Caco-2 (cell line): Measurements from ENCODE around the gene ODF4. TPM values are rescaled to one million over a fixed set of nuclear protein-coding genes. Genes with fewer than 3 reads are reported as not detected.
"Not testable (repeated sequence)": the region's sequence is repeated elsewhere in the genome, so short reads cannot be mapped to it uniquely, and the experiment has no call there.

ENCODE experiments used
- BruUV-seq: library from RNA; stranded (reverse); fragments of 400-500 nt; replicated peaks from 2 replicates; lab custom pipeline; 2021; lab: Mats Ljungman, UMichigan
- CTCF ChIA-PET: fragments of 300-600 bp; sonication (Branson Sonifier 250); formaldehyde crosslinking; loops from one replicate; lab custom pipeline; 2022; ENCODE audit warnings: antibody characterized with exemption; lab: Charles Lee
- POLR2A ChIA-PET: fragments of 300-600 bp; sonication (Branson Sonifier 250); formaldehyde crosslinking; loops from one replicate; lab custom pipeline; 2022; ENCODE audit warnings: antibody characterized with exemption; lab: Charles Lee
- DNase-seq, 2 experiments: peaks; one replicate each; pipeline versions ENCODE4 v3.0.0 to v3.0.0-alpha.2; 2020 to 2022
- H3K27me3 ChIP-seq: replicated peaks from 2 replicates; pipeline ENCODE4 v1.6.0; 2011; ENCODE audit warnings: low read length; ENCODE audit not compliant: control insufficient read depth, insufficient read depth
- H3K36me3 ChIP-seq: 2 replicates; pipeline ENCODE4 v1.5.1; 2011; ENCODE audit warnings: low read length; ENCODE audit not compliant: control insufficient read depth, insufficient read depth
- H3K4me1 ChIP-seq: fragments of 250-450 bp; sonication (Bioruptor Pico); 2 replicates; pipeline ENCODE4 v1.5.1; 2020; ENCODE audit warnings: mild to moderate bottlenecking
- H3K4me3 ChIP-seq: 2 replicates; pipeline ENCODE4 v1.5.1; 2011; ENCODE audit warnings: low read depth, mild to moderate bottlenecking, control low read depth, low read length
- H3K9me3 ChIP-seq: fragments of 250-450 bp; sonication (Bioruptor Pico); 2 replicates; pipeline ENCODE4 v1.5.1; 2020; ENCODE audit warnings: mild to moderate bottlenecking, moderate library complexity
- H3K27ac Mint-ChIP-seq: one replicate; pipeline ENCODE4 v1.8.0; 2022; ENCODE audit warnings: mixed read lengths; ENCODE audit not compliant: unreplicated experiment
- H3K27me3 Mint-ChIP-seq: one replicate; pipeline ENCODE4 v1.8.0; 2022; ENCODE audit warnings: mixed read lengths; ENCODE audit not compliant: insufficient read depth, unreplicated experiment
- H3K36me3 Mint-ChIP-seq: one replicate; pipeline ENCODE4 v1.8.0; 2022; ENCODE audit warnings: mild to moderate bottlenecking, mixed read lengths; ENCODE audit not compliant: insufficient read depth, unreplicated experiment
- H3K4me1 Mint-ChIP-seq: one replicate; pipeline ENCODE4 v1.8.0; 2022; ENCODE audit warnings: low read depth, mixed read lengths; ENCODE audit not compliant: unreplicated experiment
- H3K4me3 Mint-ChIP-seq: one replicate; pipeline ENCODE4 v1.8.0; 2022; ENCODE audit warnings: mild to moderate bottlenecking, moderate library complexity, mixed read lengths; ENCODE audit not compliant: unreplicated experiment
- H3K9me3 Mint-ChIP-seq: one replicate; pipeline ENCODE4 v1.8.0; 2022; ENCODE audit warnings: mixed read lengths; ENCODE audit not compliant: unreplicated experiment
- CTCF ChIP-seq, 2 experiments: fragments of 200-600 bp in 1 of 2; IDR thresholded peaks; 1 replicate in 1 of 2; 2 replicates in 1 of 2; pipeline versions ENCODE4 v1.5.1 to v1.8.0; 2011 to 2022; ENCODE audit warnings: antibody characterized with exemption in 1 of 2, control low read depth in 1 of 2, inconsistent platforms in 1 of 2, low read depth in 1 of 2, low read length in 1 of 2, mild to moderate bottlenecking in 1 of 2, moderate library complexity in 1 of 2; ENCODE audit not compliant: insufficient read depth in 1 of 2, severe bottlenecking in 1 of 2, unreplicated experiment in 1 of 2
- intact Hi-C: fragments of 100-400 bp; cut with micrococcal nuclease; formaldehyde crosslinking; loops from one replicate; pipeline ENCODE4 v1.10.0; 2022; ENCODE audit not compliant: unreplicated experiment
- total RNA-seq: library from RNA; stranded (reverse); gene quantifications from 2 replicates; pipeline ENCODE4 v1.2.3, GENCODE V29; 2022

ODF4 gene
- total RNA-seq, 1 experiment from 2014 or later, result not detected

- ChIA-PET POLR2A (no interaction called here), CTCF (no interaction called here)
- DNase-seq, result no peak
- Histone ChIP-seq H3K9me3 (no peaks in the 10 kb centered on the region), H3K4me1 (no peaks in the 10 kb centered on the region), H3K36me3 (no peaks in the 10 kb centered on the region), H3K27me3 (no peaks in the 10 kb centered on the region), H3K4me3 (no peak overlapping the region)
- Mint-ChIP-seq H3K27me3 (no peaks in the 10 kb centered on the region), H3K36me3 (no peaks in the 10 kb centered on the region), H3K4me1 (no peaks in the 10 kb centered on the region), H3K27ac (no peak overlapping the region), H3K4me3 (no peak overlapping the region), H3K9me3 (no peaks in the 10 kb centered on the region)
- intact Hi-C loops, result no loop called here
- no peak for TF ChIP-seq CTCF (IDR thresholded peaks at IDR 0.05; ENCODE audit: insufficient read depth in 1 of 2, low read depth in 1 of 2, low read length in 1 of 2, severe bottlenecking in 1 of 2, unreplicated experiment in 1 of 2)
- BruUV-seq, result no TSS peak
Observed at GRCh38 chr17:8345052-8345690, 5.5 kb downstream of the ODF4 start.

DNA sequence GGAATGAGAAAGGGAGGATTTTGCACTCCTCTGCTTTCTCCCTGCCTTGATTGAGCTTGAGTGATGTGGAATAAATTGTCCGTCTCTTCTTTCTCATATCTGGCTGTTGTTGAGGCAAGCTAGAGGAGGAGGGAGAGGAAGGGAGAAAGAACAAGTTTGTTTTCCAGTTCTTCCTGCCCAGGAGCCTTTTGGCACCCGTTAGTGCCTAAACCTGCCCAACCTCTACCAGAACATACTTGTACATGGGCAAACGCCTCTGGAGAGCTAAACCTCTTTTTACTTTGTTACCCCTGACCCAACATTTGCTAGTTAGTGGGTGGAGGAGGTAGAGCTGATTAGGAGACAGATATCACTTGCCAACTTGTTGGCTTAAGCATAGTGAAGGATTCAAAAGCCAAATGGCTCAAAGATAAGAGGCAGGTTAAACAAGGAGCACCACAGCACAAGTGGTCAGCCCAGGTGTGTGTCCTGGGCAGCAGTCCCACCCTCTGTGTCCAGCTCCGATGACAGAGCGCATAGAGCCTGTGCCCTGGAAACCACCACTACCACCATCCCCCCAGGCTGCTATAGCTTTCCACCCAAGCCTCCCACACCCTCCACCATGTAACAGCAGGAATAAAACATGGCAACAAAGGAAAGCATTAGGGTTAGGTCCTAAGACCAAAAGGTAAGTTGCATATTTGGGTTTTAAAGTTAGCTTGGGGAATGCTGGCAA, 6.5 kb downstream of the ODF4 start:
- no peaks in the 10 kb centered on the region for H3K4me1 Mint-ChIP-seq
- H3K27me3 Mint-ChIP-seq, result no peaks in the 10 kb centered on the region
- no peak for DNase-seq
- ChIA-PET POLR2A (no interaction called here), CTCF (no interaction called here)
- no TSS peak for BruUV-seq
- intact Hi-C loops, result no loop called here
- no peak overlapping the region for H3K4me3 ChIP-seq
- TF ChIP-seq CTCF (IDR thresholded peaks at IDR 0.05; ENCODE audit: insufficient read depth in 1 of 2, low read depth in 1 of 2, low read length in 1 of 2, severe bottlenecking in 1 of 2, unreplicated experiment in 1 of 2), result no peak
- no peaks in the 10 kb centered on the region for H3K27me3 ChIP-seq
- H3K9me3 ChIP-seq, result no peaks in the 10 kb centered on the region
- no peaks in the 10 kb centered on the region for H3K36me3 ChIP-seq
- H3K4me3 Mint-ChIP-seq, result no peak overlapping the region
- no peak overlapping the region for H3K27ac Mint-ChIP-seq
- H3K9me3 Mint-ChIP-seq, result no peaks in the 10 kb centered on the region
- no peaks in the 10 kb centered on the region for H3K4me1 ChIP-seq
- no peaks in the 10 kb centered on the region for H3K36me3 Mint-ChIP-seq

- H3K36me3 Mint-ChIP-seq, H3K4me3 ChIP-seq, H3K27me3 ChIP-seq, DNase-seq, BruUV-seq, POLR2A ChIA-PET, H3K4me1 ChIP-seq, H3K27ac Mint-ChIP-seq, H3K27me3 Mint-ChIP-seq, H3K4me3 Mint-ChIP-seq, H3K9me3 ChIP-seq, intact Hi-C loops, H3K9me3 Mint-ChIP-seq, CTCF ChIA-PET, H3K36me3 ChIP-seq, H3K4me1 Mint-ChIP-seq: not testable (repeated sequence)
Observed at GRCh38 chr17:8347001-8347400, 7.4 kb downstream of the ODF4 start.
